ENCODE measurements around the gene ANKS1A.

DNA sequence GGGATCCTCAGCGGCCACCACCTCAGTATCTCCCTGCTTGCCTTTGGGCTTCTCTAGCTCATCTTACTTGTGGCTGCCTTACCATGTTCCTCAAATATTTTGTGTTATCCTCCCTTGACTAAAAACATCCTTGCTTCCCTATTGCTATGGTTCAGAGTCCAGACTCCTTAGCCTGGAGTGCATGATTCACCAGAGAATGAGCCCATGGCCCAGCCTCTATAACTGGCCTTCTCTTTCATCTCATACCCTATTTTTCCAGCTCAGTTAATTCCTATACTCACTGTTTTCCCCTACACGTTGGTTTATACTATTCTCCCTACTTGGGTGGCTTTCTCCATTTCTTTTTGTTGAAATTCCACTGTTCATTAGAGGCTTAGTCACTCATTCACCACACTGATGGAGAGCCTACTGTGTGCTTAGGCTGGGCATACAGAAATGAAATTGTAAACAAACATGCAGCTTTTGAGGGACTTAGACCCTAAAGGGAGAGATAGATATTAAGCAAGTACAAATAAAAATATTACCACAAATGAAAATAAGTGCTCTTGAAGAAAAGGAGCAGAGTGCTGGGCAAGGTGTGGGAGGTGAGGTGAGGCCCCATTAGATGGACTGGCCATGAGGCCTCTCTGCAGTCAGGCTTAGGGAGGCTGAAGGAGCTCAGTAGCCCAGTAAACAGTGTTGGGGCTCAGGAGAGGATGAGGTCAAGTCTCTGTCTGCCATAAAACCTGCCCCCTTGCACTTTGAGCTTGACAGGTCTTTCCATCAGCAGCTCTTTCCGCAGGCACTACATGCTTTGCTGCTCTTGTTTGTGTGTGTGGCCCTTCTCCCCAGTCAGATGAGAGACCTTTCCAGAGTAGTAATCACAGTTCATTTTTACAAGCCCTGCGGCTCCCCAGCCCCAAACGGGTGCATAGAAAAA is 142.8 kb downstream of the ANKS1A start:
- TF ChIP-seq, protein P1, sequence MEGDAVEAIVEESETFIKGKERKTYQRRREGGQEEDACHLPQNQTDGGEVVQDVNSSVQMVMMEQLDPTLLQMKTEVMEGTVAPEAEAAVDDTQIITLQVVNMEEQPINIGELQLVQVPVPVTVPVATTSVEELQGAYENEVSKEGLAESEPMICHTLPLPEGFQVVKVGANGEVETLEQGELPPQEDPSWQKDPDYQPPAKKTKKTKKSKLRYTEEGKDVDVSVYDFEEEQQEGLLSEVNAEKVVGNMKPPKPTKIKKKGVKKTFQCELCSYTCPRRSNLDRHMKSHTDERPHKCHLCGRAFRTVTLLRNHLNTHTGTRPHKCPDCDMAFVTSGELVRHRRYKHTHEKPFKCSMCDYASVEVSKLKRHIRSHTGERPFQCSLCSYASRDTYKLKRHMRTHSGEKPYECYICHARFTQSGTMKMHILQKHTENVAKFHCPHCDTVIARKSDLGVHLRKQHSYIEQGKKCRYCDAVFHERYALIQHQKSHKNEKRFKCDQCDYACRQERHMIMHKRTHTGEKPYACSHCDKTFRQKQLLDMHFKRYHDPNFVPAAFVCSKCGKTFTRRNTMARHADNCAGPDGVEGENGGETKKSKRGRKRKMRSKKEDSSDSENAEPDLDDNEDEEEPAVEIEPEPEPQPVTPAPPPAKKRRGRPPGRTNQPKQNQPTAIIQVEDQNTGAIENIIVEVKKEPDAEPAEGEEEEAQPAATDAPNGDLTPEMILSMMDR (tag by site-specific recombination; IDR thresholded peaks at IDR 0.05), result no peak
- TF ChIP-seq KLF1 (tag by site-specific recombination; IDR thresholded peaks at IDR 0.05) (no peak), ZBTB1 (tag by site-specific recombination; IDR thresholded peaks at IDR 0.05) (no peak), SP2 (tag by site-specific recombination; IDR thresholded peaks at IDR 0.05) (no peak), ZNF140 (tag by site-specific recombination; IDR thresholded peaks at IDR 0.05) (no peak), ZXDB (tag by site-specific recombination; IDR thresholded peaks at IDR 0.05) (no peak)
- TF ChIP-seq, protein P2, sequence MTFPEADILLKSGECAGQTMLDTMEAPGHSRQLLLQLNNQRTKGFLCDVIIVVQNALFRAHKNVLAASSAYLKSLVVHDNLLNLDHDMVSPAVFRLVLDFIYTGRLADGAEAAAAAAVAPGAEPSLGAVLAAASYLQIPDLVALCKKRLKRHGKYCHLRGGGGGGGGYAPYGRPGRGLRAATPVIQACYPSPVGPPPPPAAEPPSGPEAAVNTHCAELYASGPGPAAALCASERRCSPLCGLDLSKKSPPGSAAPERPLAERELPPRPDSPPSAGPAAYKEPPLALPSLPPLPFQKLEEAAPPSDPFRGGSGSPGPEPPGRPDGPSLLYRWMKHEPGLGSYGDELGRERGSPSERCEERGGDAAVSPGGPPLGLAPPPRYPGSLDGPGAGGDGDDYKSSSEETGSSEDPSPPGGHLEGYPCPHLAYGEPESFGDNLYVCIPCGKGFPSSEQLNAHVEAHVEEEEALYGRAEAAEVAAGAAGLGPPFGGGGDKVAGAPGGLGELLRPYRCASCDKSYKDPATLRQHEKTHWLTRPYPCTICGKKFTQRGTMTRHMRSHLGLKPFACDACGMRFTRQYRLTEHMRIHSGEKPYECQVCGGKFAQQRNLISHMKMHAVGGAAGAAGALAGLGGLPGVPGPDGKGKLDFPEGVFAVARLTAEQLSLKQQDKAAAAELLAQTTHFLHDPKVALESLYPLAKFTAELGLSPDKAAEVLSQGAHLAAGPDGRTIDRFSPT (tag by site-specific recombination; IDR thresholded peaks at IDR 0.05), result no peak
- TF ChIP-seq, protein P3, sequence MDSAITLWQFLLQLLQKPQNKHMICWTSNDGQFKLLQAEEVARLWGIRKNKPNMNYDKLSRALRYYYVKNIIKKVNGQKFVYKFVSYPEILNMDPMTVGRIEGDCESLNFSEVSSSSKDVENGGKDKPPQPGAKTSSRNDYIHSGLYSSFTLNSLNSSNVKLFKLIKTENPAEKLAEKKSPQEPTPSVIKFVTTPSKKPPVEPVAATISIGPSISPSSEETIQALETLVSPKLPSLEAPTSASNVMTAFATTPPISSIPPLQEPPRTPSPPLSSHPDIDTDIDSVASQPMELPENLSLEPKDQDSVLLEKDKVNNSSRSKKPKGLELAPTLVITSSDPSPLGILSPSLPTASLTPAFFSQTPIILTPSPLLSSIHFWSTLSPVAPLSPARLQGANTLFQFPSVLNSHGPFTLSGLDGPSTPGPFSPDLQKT (IDR thresholded peaks at IDR 0.05; ENCODE audit: borderline replicate concordance, low read depth, low read length), result no peak

All from HEK293 (cell line).